Measurements from ENCODE around the gene CREG2.
"Not testable (repeated sequence)": the region's sequence is repeated elsewhere in the genome, so short reads cannot be mapped to it uniquely, and the experiment has no call there.

CREG2 gene

GRCh38 chr2:101371636-101372035 lies 15.7 kb downstream of the CREG2 start:
- DNase-seq, result no peak

GRCh38 chr2:101369100-101369499 lies 18.2 kb downstream of the CREG2 start:
- DNase-seq, result no peak

GRCh38 chr2:101368376-101368775 lies 18.9 kb downstream of the CREG2 start:
- no peak for DNase-seq

DNA sequence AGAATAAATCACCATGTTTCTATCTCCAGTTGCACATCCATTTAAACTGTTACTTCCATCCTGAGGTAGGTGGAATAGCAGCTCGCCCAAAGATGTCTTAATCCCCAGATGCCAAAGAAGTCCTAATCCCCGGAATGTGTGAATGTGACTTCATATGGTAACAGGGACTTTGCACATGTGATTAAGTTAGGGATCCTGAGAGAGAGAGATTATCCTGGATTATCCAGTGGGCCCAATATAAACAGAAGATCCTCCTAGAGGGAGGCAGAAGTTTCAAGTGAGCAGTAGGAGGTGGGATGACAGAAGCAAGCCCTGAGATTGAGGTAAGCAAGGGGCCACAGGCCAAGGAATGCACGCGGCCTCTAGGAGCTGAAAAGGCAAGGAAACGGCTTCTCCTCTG lies 19.8 kb downstream of the CREG2 start:
- DNase-seq, result no peak

- no peak for DNase-seq
Measured at GRCh38 chr2:101364878-101365277, 22.4 kb downstream of the CREG2 start.

DNA sequence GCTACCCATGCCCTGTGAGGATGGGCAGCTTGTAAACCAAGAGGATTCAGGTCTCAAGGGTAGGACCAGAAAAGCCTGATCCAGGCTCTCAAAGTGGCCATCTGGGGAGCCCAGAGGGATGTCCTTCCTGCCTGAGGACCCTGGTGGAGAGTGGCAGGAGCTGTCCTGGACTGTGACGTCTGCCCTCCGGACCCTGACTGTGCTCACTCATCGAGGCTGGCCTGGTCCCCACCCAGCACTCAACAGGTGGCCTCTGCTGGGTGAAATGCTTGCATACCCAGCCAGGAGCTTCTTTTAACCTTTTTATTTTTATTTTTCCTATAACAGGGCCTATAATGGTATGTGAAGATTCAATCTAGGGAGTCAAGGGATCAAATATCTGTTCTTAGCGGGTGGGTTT lies 24.5 kb downstream of the CREG2 start:
- no peak for DNase-seq

DNA sequence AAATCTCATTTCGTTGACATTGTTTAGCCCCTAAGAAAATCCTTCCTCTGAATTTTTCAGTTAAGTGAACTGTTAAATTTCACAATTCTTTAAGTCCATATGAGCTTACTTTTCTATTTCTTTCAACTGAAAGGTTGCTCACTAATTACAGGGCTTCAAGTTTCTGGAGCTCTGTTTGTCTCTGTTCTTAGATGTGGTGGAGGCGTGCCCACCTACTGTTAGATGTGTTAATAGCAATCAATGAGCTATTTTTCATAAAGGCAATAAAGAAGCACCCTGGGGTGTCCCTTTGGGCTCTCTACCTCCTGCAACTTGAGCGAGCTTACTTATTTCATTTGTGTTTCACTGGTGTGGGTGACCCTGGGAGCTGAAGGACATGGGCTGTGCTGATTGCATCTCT lies 25.0 kb downstream of the CREG2 start:
- no peak for DNase-seq

- no peak for DNase-seq
Measured at GRCh38 chr2:101361522-101361921, 25.8 kb downstream of the CREG2 start.

GRCh38 chr2:101361121-101361520 lies 26.2 kb downstream of the CREG2 start:
- DNase-seq, result no peak

DNA sequence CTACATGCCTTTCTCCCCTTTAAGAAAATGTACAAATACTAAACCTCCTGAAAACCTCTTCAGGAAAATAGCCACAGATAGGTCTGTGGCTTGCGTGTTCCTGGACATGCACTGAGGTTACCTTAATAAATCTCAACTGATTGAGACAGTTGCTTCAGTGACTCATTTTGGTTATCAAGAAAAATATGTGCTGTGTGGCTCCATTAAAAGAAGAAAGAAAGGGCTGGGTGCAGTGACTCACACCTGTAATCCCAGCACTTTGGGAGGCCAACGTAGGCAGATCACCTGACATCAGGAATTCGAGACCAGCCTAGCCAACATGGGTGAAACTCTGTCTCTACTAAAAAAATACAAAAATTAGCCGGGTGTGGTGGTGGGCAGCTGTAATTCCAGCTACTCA lies 27.1 kb downstream of the CREG2 start:
- DNase-seq, result peak; percentile 24

DNA sequence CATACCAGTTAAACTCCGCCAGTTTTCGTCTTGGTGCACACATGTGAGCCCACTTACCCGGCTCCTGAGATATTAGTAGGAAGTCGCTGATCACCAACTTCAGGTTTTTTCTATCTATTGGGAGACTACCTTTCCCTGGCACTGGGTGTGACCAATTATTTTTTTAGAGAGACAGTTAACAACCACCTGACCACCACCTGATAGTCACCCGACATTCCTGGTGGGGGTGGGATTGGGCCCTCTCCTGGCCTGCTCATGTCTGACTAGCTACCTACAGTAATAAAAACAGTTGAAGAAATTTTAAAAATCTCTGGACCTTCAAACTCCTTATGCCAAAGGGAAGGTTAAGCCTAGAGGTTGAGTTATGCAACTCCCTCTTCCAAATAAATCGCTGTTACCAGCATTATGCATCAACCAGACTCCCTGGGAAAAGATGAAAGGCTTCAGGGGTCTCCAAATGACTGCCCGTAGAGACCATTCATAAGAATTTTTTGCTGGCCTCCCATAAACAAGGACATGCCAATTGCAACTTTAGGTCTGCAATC lies 27.8 kb downstream of the CREG2 start:
- no peak for DNase-seq

DNA sequence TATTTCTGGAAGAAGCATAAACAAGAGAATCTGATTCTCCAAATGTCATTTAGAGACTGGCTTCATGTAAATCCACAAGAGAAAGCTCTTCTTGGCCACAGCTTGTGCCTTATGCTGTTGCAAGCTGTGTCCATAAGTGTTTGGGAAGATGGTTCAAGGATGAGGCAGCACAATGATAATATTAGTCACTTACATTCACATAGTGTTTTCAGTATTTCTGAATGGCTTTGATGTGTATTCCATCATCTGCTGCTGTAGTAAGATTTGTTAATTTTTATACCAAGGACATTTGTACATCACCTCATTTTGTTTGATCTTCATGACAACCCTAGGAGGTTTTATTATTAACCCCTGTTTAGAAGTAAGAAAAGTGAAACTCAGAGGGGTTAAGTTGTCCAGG lies 29.9 kb downstream of the CREG2 start:
- peak; percentile 16 for DNase-seq

DNA sequence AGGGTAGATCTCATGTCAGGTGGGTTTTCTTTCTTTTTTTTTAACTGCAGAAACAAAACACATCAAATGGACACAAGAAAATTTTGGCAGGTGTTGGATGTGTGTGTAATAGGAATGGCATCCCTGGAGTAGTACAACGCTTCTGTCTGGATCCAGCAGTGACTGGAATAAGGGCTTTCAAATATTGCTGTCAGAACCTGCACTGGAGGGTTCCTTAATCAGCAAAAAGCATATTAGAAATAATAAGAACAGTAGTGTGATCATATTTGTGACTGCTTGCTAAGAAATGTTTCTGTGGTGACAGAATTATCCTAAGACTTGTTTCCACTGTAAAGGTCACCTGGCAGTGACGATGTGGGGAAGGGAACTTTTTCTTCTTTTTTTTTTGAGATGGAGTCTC lies 30.8 kb downstream of the CREG2 start:
- DNase-seq, result peak; percentile 34

DNA sequence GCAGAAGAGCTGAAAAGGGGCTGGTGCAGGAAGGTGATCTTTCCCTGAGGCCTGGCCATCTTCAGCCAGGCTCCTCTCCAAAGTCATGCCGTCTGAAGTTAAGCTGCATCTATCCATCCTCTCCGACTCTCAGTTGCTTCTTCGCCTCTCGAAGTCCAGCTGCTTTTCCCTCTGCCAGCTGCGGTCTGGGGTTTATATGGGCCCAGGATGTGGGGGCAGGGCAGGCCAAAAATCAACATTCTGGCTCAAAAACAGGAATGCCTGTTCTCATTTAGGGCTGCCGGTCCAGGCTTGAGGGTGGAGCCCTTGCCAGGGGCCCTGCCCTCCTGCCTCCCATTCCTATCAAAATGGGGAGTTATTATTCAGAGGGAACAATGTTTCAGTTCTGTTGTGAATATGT lies 31.2 kb downstream of the CREG2 start:
- DNase-seq, result no peak

DNA sequence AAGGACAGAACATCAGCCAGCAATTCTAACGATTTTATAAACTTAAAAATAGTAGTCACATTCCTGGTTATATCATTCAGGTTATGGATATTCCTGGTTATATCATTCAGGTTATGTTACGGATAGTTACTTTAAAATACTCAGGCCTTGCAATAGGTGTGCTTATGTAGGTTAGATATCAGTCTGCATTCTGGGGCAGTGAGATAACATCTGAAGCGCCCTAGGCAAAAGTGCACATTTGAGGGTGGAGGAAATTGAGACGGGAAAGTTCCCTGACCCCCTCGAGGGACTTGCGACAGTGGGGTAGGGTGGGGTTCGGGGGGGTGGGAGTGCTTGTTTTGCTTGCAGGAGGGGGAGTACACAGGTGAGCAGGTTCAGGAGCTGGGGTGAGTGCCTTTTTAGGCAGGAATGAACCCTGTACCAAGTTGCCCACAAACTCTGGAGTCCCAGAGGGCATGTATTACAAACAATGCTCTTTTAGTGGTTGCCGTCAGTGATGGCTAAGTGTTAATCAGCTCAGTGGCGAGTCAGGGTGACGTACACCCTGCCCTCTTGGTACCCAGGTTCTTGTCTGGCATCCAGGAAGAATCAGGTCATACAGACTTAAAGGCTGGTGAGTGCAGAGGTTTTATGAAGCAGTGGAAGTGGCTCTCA lies 31.8 kb downstream of the CREG2 start:
- no peak for DNase-seq

DNA sequence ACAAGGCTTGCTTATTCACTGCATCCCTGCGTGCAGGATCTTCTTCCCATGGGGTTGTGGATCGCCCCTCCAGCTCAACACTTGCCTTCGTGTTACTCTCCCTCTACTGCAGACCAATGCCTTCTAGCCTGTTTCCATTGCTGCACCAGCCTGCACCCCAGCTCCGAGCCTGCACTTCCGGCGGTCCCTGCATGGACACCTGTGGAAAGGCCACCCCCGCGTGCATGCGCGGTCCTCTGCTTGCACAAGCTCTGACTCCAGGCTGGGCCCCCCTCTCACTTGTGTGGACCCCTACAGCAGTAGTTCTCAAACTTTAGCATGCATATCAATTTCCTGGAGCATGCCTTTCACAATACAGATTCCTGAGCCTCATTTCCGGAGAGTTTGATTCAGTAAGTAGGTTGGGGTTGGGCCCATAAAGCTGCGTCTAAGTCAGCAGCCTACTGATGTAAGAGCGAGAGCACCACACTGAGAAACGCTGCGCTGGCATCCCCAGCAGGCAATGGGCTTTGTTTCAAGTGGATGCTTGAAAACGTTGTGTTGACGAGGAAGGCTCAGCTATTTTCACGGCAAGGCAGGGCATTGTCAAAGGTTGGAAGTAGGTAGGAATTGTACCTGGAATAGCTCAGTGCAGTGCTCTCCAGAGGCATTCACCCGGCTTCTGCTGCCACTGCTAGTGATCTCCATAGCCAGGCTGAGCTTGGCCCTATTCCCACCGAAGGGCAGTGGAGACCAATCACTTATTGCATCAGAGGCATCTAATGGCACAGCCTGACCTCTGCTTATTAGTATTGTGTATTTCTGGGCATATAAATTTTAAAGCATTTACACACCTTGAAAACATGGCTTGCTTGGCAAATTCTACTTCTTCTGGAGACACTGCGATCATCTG lies 32.6 kb downstream of the CREG2 start:
- DNase-seq, result no peak

GRCh38 chr2:101352631-101353030 lies 34.7 kb downstream of the CREG2 start:
- not testable (repeated sequence) for DNase-seq

DNA sequence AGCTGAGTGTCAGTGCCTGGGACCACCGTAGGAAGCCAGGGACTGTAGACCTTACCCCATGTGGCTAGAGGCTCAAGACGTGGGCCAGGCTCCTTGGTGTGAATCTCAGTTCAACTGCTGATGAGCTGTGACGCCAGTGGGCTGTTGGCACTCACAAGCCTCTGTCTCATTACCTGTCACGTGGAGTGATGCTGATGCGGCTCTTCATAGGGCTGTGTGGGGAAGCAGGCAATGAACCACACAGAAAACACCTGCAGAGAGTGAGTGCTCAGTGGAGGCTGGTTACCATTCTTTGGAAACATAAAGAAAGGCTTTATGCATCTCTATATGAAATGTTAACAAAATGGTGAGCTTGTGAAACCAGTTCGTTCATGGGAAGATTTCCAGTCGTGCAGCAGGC lies 36.1 kb downstream of the CREG2 start:
- DNase-seq, result no peak

DNA sequence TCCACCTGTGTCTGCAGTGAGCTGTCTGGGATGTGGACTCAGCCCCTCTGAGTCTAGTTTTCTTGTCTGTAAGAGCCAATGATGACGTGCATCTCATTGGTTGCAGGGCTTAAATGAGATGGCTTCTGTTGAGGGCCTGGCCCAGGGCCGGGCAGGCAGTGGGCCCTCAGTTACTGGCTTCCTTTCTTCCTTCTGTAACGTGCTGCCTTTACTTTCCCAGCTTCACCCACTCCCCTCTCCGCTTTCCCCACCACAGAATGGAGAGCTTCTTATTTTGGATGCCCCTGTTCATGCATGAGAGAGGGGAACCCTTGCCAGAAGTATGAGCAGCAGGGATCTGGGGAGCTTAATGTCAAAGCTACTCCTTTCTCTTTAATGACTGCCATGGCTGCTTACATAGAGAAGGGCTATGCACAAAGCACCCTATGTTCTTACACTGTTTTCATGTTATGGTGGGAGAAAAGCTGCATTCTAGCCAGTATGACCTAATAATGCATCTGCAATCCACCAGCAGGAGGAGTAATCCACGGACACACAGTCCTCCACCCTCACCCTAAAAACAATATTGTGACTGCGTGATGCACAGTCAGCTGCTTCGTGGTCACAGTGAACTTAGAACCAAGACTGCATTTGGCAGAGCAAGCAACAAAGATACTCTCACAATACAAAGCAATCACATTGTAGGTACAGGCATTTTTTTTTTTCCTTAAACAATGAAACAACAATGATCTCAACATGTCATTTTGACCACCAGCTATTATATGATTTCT lies 37.2 kb downstream of the CREG2 start:
- peak; percentile 38 for DNase-seq

GRCh38 chr2:101348883-101349282 lies 38.4 kb downstream of the CREG2 start:
- no peak for DNase-seq

GRCh38 chr2:101346909-101347308 lies 40.4 kb downstream of the CREG2 start:
- DNase-seq, result no peak

- no peak for DNase-seq
Measured at GRCh38 chr2:101344137-101344536, 43.2 kb downstream of the CREG2 start.

- DNase-seq, result no peak
Measured at GRCh38 chr2:101342625-101343008, 44.7 kb downstream of the CREG2 start.
